NB4 (cell line): ENCODE data around the gene AFF1.

Experiments used
- CTCF ChIP-seq: IDR thresholded peaks from one replicate; pipeline ENCODE4 v1.5.1; 2012; ENCODE audit warnings: low read depth, low read length
- POLR2A ChIP-seq: IDR thresholded peaks from 2 replicates; pipeline ENCODE4 v1.6.1; 2011; ENCODE audit warnings: mild to moderate bottlenecking; ENCODE audit not compliant: insufficient read length; ENCODE audit errors: extremely low read depth

- TF ChIP-seq CTCF (no peak), POLR2A (no peak)
Measured at GRCh38 chr4:87038837-87039615, 104.2 kb downstream of the AFF1 start.
